Measurements from ENCODE around the gene RAB38. TPM values are rescaled to one million over a fixed set of nuclear protein-coding genes. Genes with fewer than 3 reads are reported as not detected.

The RAB38 gene
- total RNA-seq, 2 donors from 2014 or later, result 1.8 to 7.6 TPM

GRCh38 chr11:88181776-88182175 is 6.5 kb upstream of the RAB38 start:
- Histone ChIP-seq H3K9me3 (no peaks in the 10 kb centered on the region), H3K4me3 (no peak overlapping the region), H3K27me3 (replicated peaks; ENCODE audit: insufficient read depth) (no peaks in the 10 kb centered on the region), H3K36me3 (no peaks in the 10 kb centered on the region), H3K4me1 (replicated peaks) (no peaks in the 10 kb centered on the region), H3K27ac (no peak overlapping the region)
- intact Hi-C loops (cut with DNase I), result no loop called here
- 4% methylated on average over 1 of the region's 1 CpG for whole genome bisulfite sequencing
- TF ChIP-seq POLR2AphosphoS5 (IDR thresholded peaks at IDR 0.05) (peak; percentile 27), POLR2A (IDR thresholded peaks at IDR 0.05) (no peak)
- DNase-seq (ENCODE audit: low spot score), result peak; percentile 39

GRCh38 chr11:88179971-88180629 is 4.9 kb upstream of the RAB38 start:
- 66% methylated on average over 3 of the region's 3 CpGs for WGBS
- TF ChIP-seq CTCF (IDR thresholded peaks at IDR 0.05), result peak in 2 of 4 experiments; percentile 24 to 48
- TF ChIP-seq POLR2AphosphoS5 (IDR thresholded peaks at IDR 0.05), result peak; percentile 47
- TF ChIP-seq POLR2A (IDR thresholded peaks at IDR 0.05), result no peak
- H3K36me3 ChIP-seq, result no peaks in the 10 kb centered on the region
- H3K27me3 ChIP-seq (replicated peaks; ENCODE audit: insufficient read depth), result no peaks in the 10 kb centered on the region
- intact Hi-C loops (cut with DNase I), result no loop called here
- H3K4me1 ChIP-seq (replicated peaks), result no peaks in the 10 kb centered on the region
- no peak overlapping the region for H3K4me3 ChIP-seq
- no peaks in the 10 kb centered on the region for H3K9me3 ChIP-seq
- no peak overlapping the region for H3K27ac ChIP-seq
- peak; percentile 50 for DNase-seq (ENCODE audit: low spot score)

GRCh38 chr11:88179141-88179540 is 3.9 kb upstream of the RAB38 start:
- TF ChIP-seq POLR2A (IDR thresholded peaks at IDR 0.05), result no peak
- Histone ChIP-seq H3K36me3 (no peaks in the 10 kb centered on the region), H3K4me3 (no peak overlapping the region), H3K9me3 (no peaks in the 10 kb centered on the region), H3K27ac (no peak overlapping the region), H3K4me1 (replicated peaks) (no peaks in the 10 kb centered on the region), H3K27me3 (replicated peaks; ENCODE audit: insufficient read depth) (no peaks in the 10 kb centered on the region)
- no peak for DNase-seq (ENCODE audit: low spot score)
- intact Hi-C loops (cut with DNase I), result no loop called here
- 52% methylated on average over 2 of the region's 2 CpGs for WGBS

DNA sequence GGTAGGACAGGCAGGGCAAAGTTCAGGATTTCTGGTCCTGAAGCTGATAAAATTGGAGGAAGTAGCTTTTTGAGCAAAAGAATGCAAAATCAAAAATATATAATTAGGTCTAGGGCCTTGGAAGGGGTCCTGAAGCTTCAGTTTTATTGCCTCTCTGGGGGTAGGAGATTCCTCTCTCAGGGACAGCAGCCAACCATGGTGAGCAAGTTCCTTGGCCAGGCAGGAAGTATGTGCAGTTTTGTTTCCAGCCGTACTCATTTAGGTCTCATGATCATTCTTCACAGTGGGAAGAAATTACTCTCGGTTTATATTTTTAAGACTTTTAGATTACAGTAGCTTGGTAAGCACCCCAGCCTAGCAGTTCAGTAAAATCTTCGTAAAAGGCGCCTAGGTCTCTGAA is 2.9 kb upstream of the RAB38 start:
- Histone ChIP-seq H3K4me1 (replicated peaks) (no peaks in the 10 kb centered on the region), H3K27ac (no peak overlapping the region), H3K27me3 (replicated peaks; ENCODE audit: insufficient read depth) (no peaks in the 10 kb centered on the region), H3K4me3 (no peak overlapping the region), H3K36me3 (no peaks in the 10 kb centered on the region), H3K9me3 (no peaks in the 10 kb centered on the region)
- WGBS, result 56% methylated on average over 4 of the region's 4 CpGs
- TF ChIP-seq POLR2AphosphoS5 (IDR thresholded peaks at IDR 0.05) (no peak), CTCF (IDR thresholded peaks at IDR 0.05) (no peak), POLR2A (IDR thresholded peaks at IDR 0.05) (no peak)
- intact Hi-C loops (cut with DNase I), result no loop called here
- no peak for DNase-seq (ENCODE audit: low spot score)

DNA sequence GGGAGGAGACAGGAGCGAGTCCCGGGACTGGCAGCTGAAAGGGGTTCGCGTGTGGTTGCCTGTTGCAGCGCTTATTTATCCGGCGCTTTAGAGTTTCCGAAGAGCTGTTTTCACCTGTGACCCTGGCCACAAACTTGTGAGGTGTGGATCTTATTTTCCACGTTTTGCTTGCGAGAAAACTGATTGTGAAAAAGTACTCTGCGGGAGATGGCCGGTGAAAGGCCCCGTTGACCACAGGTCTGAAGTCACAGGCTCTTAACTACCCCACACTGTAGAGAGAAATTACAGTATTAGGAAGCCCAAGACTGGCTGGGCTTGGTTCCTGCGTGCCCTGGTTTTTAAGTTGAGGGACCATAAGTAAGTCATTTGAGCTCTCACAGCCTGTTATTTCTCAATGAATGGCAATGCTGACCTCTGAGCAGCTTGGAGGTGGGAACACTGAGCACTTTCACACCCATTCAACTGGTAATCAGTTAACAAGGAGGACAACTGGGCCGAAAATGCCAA is 379 bp upstream of the RAB38 start:
- intact Hi-C loops (cut with DNase I), result no loop called here
- peak overlapping the region; percentile 18 to 36 for H3K4me3 ChIP-seq
- no peaks in the 10 kb centered on the region for H3K9me3 ChIP-seq
- no peaks in the 10 kb centered on the region for H3K4me1 ChIP-seq (replicated peaks)
- no peak for DNase-seq (ENCODE audit: low spot score)
- H3K27ac ChIP-seq, result peak overlapping the region in 1 of 2 donors; percentile 41
- no peaks in the 10 kb centered on the region for H3K27me3 ChIP-seq (replicated peaks; ENCODE audit: insufficient read depth)
- H3K36me3 ChIP-seq, result no peaks in the 10 kb centered on the region
- TF ChIP-seq POLR2AphosphoS5 (IDR thresholded peaks at IDR 0.05) (no peak), CTCF (IDR thresholded peaks at IDR 0.05) (no peak), POLR2A (IDR thresholded peaks at IDR 0.05) (no peak)
- WGBS, result 21% methylated on average over 15 of the region's 15 CpGs

DNA sequence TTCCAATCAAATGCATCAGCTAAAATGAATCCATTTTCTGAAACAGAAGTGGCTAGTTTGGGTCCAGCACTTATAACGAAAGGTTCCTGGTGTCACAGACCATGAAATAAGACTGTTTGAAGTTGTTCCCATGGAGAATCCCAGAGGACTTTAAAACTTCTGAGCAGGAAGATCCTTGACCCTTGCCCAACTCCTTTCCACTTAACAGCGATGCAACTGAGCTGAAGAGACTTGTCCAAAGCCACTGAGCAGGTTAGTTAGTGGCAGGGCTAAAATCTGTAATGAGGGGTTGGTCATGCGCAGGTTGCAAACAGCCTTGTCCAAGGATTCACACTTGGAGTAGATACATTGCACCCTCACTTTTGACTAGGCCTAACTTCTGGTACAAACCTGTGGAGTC is 1.3 kb downstream of the RAB38 start:
- H3K27ac ChIP-seq, result no peak overlapping the region
- intact Hi-C loops (cut with DNase I), result no loop called here
- H3K4me3 ChIP-seq, result no peak overlapping the region

More for the DNA sequence above, 1.3 kb downstream of the RAB38 start:
- Histone ChIP-seq H3K27me3 (replicated peaks; ENCODE audit: insufficient read depth) (no peaks in the 10 kb centered on the region), H3K4me1 (replicated peaks) (no peaks in the 10 kb centered on the region), H3K9me3 (no peaks in the 10 kb centered on the region), H3K36me3 (no peaks in the 10 kb centered on the region)
- WGBS, result 87% methylated on average over 3 of the region's 3 CpGs
- no peak for DNase-seq (ENCODE audit: low spot score)
- TF ChIP-seq POLR2A (IDR thresholded peaks at IDR 0.05), result no peak
- no peak for TF ChIP-seq CTCF (IDR thresholded peaks at IDR 0.05)
- TF ChIP-seq POLR2AphosphoS5 (IDR thresholded peaks at IDR 0.05), result no peak
